Peyer's patch (tissue), 4 donors: ENCODE data around the gene ASXL1.

ENCODE experiments used
- POLR2A ChIP-seq, 2 donors: fragments of 450-650 bp; IDR thresholded peaks; one replicate each; pipeline ENCODE4 v1.5.1; 2017; ENCODE audit warnings: antibody characterized with exemption in 2 of 2, mild to moderate bottlenecking in 2 of 2, moderate library complexity in 2 of 2
- TF ChIP-seq, protein P1 (sequence below), 6 experiments: fragments of 450-650 bp in 4 of 6; fragments of 200-600 bp in 2 of 6; sonication (generic) in 1 of 6; IDR thresholded peaks; one replicate each; pipeline ENCODE4 v1.5.1; 2017 to 2019; ENCODE audit warnings: antibody characterized with exemption in 6 of 6, mild to moderate bottlenecking in 3 of 6, moderate library complexity in 1 of 6

GRCh38 chr20:32465092-32465900 is 107.2 kb downstream of the ASXL1 start:
- TF ChIP-seq, protein P1, sequence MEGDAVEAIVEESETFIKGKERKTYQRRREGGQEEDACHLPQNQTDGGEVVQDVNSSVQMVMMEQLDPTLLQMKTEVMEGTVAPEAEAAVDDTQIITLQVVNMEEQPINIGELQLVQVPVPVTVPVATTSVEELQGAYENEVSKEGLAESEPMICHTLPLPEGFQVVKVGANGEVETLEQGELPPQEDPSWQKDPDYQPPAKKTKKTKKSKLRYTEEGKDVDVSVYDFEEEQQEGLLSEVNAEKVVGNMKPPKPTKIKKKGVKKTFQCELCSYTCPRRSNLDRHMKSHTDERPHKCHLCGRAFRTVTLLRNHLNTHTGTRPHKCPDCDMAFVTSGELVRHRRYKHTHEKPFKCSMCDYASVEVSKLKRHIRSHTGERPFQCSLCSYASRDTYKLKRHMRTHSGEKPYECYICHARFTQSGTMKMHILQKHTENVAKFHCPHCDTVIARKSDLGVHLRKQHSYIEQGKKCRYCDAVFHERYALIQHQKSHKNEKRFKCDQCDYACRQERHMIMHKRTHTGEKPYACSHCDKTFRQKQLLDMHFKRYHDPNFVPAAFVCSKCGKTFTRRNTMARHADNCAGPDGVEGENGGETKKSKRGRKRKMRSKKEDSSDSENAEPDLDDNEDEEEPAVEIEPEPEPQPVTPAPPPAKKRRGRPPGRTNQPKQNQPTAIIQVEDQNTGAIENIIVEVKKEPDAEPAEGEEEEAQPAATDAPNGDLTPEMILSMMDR (IDR thresholded peaks at IDR 0.05), result no peak
- TF ChIP-seq POLR2A (IDR thresholded peaks at IDR 0.05), result peak in 1 of 2 donors; percentile 75
